Activated naive CD8-positive, alpha-beta T cell treated with anti-CD3 and anti-CD28 coated beads, Interleukin-2, amount 50 U/mL, for 24 hours (primary cell): Measurements from ENCODE around the gene TEDC1.

Experiments
- ATAC-seq: fragments of 150-1000 bp; cut with Tn5 transposase; one replicate; pipeline ENCODE4 v1.10.0; 2021
- DNase-seq: peaks from one replicate; pipeline ENCODE4 v3.0.0; 2021
- H3K27ac Mint-ChIP-seq: one replicate; pipeline ENCODE4 v1.8.0; 2021; ENCODE audit warnings: mild to moderate bottlenecking, mixed read lengths
- H3K27me3 Mint-ChIP-seq: one replicate; pipeline ENCODE4 v1.8.0; 2021; ENCODE audit warnings: mixed read lengths
- H3K36me3 Mint-ChIP-seq: one replicate; pipeline ENCODE4 v1.8.0; 2021; ENCODE audit warnings: low read depth, mixed read lengths
- H3K4me1 Mint-ChIP-seq: one replicate; pipeline ENCODE4 v1.8.0; 2021; ENCODE audit warnings: mixed read lengths
- H3K4me3 Mint-ChIP-seq: one replicate; pipeline ENCODE4 v1.8.0; 2021; ENCODE audit warnings: mild to moderate bottlenecking, moderate library complexity, mixed read lengths
- H3K9me3 Mint-ChIP-seq: one replicate; pipeline ENCODE4 v1.8.0; 2021; ENCODE audit warnings: mixed read lengths

The TEDC1 gene

GRCh38 chr14:105476097-105476830 is 14.8 kb upstream of the TEDC1 start:
- Mint-ChIP-seq H3K27me3 (peaks cover 23% of the 10 kb centered on the region), H3K27ac (no peak overlapping the region), H3K36me3 (peaks cover 2% of the 10 kb centered on the region), H3K9me3 (no peaks in the 10 kb centered on the region), H3K4me1 (peaks cover 23% of the 10 kb centered on the region), H3K4me3 (no peak overlapping the region)
- ATAC-seq (no peak), DNase-seq (no peak)

GRCh38 chr14:105476831-105477659 is 14.0 kb upstream of the TEDC1 start:
- Mint-ChIP-seq H3K27ac (no peak overlapping the region), H3K4me1 (peaks cover 28% of the 10 kb centered on the region)

GRCh38 chr14:105477660-105478397 is 13.2 kb upstream of the TEDC1 start:
- peaks cover 23% of the 10 kb centered on the region for H3K27me3 Mint-ChIP-seq
- ATAC-seq: no peak
- peak; percentile 13 for DNase-seq
- peaks cover 35% of the 10 kb centered on the region for H3K4me1 Mint-ChIP-seq
- no peak overlapping the region for H3K4me3 Mint-ChIP-seq
- H3K27ac Mint-ChIP-seq: no peak overlapping the region
- peaks cover 2% of the 10 kb centered on the region for H3K36me3 Mint-ChIP-seq
- H3K9me3 Mint-ChIP-seq: no peaks in the 10 kb centered on the region

More at GRCh38 chr14:105476831-105477659, 14.0 kb upstream of the TEDC1 start:
- H3K9me3 Mint-ChIP-seq: no peaks in the 10 kb centered on the region
- peaks cover 2% of the 10 kb centered on the region for H3K36me3 Mint-ChIP-seq
- DNase-seq (no peak), ATAC-seq (no peak)
- H3K27me3 Mint-ChIP-seq: peaks cover 23% of the 10 kb centered on the region
- H3K4me3 Mint-ChIP-seq: no peak overlapping the region

- DNase-seq (no peak), ATAC-seq (no peak)
- H3K9me3 Mint-ChIP-seq: no peaks in the 10 kb centered on the region
- peaks cover 40% of the 10 kb centered on the region for H3K4me1 Mint-ChIP-seq
- peaks cover 23% of the 10 kb centered on the region for H3K27me3 Mint-ChIP-seq
- H3K27ac Mint-ChIP-seq: no peak overlapping the region
- no peak overlapping the region for H3K4me3 Mint-ChIP-seq
- H3K36me3 Mint-ChIP-seq: peaks cover 2% of the 10 kb centered on the region
Observed at GRCh38 chr14:105478398-105479251, 12.4 kb upstream of the TEDC1 start.

- DNase-seq (no peak), ATAC-seq (no peak)
- peaks cover 23% of the 10 kb centered on the region for H3K27me3 Mint-ChIP-seq
- peaks cover 2% of the 10 kb centered on the region for H3K36me3 Mint-ChIP-seq
- H3K27ac Mint-ChIP-seq: no peak overlapping the region
- H3K4me1 Mint-ChIP-seq: peaks cover 46% of the 10 kb centered on the region
- no peaks in the 10 kb centered on the region for H3K9me3 Mint-ChIP-seq
- no peak overlapping the region for H3K4me3 Mint-ChIP-seq
Observed at GRCh38 chr14:105479431-105480158, 11.5 kb upstream of the TEDC1 start.

- no peak for ATAC-seq
- Mint-ChIP-seq H3K9me3 (no peaks in the 10 kb centered on the region), H3K27me3 (peaks cover 23% of the 10 kb centered on the region), H3K4me3 (no peak overlapping the region), H3K36me3 (peaks cover 2% of the 10 kb centered on the region), H3K27ac (peak overlapping the region; percentile 94), H3K4me1 (peaks cover 50% of the 10 kb centered on the region)
- DNase-seq: no peak
Observed at GRCh38 chr14:105480199-105480746, 10.8 kb upstream of the TEDC1 start.

- ATAC-seq (peak; percentile 58), DNase-seq (peak; percentile 95)
- Mint-ChIP-seq H3K27ac (peak overlapping the region; percentile 94), H3K27me3 (peaks cover 21% of the 10 kb centered on the region), H3K4me1 (peaks cover 54% of the 10 kb centered on the region), H3K4me3 (peak overlapping the region; percentile 71), H3K36me3 (peaks cover 2% of the 10 kb centered on the region), H3K9me3 (no peaks in the 10 kb centered on the region)
Observed at GRCh38 chr14:105480807-105481801, 9.9 kb upstream of the TEDC1 start.

- Mint-ChIP-seq H3K36me3 (peaks cover 2% of the 10 kb centered on the region), H3K9me3 (no peaks in the 10 kb centered on the region), H3K4me1 (peaks cover 56% of the 10 kb centered on the region)
Observed at GRCh38 chr14:105481886-105482457, 9.1 kb upstream of the TEDC1 start.

GRCh38 chr14:105482486-105483110 is 8.4 kb upstream of the TEDC1 start:
- no peak for DNase-seq
- H3K27ac Mint-ChIP-seq: peak overlapping the region; percentile 94
- H3K4me1 Mint-ChIP-seq: peaks cover 52% of the 10 kb centered on the region
- peak overlapping the region; percentile 71 for H3K4me3 Mint-ChIP-seq
- no peaks in the 10 kb centered on the region for H3K36me3 Mint-ChIP-seq
- no peak for ATAC-seq
- H3K9me3 Mint-ChIP-seq: no peaks in the 10 kb centered on the region
- H3K27me3 Mint-ChIP-seq: peaks cover 9% of the 10 kb centered on the region

More at GRCh38 chr14:105481886-105482457, 9.1 kb upstream of the TEDC1 start:
- H3K4me3 Mint-ChIP-seq: peak overlapping the region; percentile 71
- ATAC-seq (peak; percentile 64), DNase-seq (peak; percentile 93)
- peak overlapping the region; percentile 94 for H3K27ac Mint-ChIP-seq
- peaks cover 13% of the 10 kb centered on the region for H3K27me3 Mint-ChIP-seq

GRCh38 chr14:105483300-105484068 is 7.6 kb upstream of the TEDC1 start:
- H3K27me3 Mint-ChIP-seq: peaks cover 9% of the 10 kb centered on the region
- no peaks in the 10 kb centered on the region for H3K36me3 Mint-ChIP-seq
- DNase-seq (no peak), ATAC-seq (no peak)
- H3K9me3 Mint-ChIP-seq: no peaks in the 10 kb centered on the region
- H3K4me1 Mint-ChIP-seq: peaks cover 59% of the 10 kb centered on the region
- no peak overlapping the region for H3K4me3 Mint-ChIP-seq
- H3K27ac Mint-ChIP-seq: peak overlapping the region; percentile 11
